Spleen (tissue), 11 donors: ENCODE data around the gene RIMS4. TPM values are rescaled to one million over a fixed set of nuclear protein-coding genes. Genes with fewer than 3 reads are reported as not detected.

Experiments used
- DNase-seq: peaks from one replicate; pipeline ENCODE4 v3.0.0-alpha.2; 2020
- H3K27ac ChIP-seq, 8 donors: fragments of 200-600 bp; sonication (generic) in 7 of 8; 1 replicate in 4 of 8; 2 replicates in 4 of 8; pipeline versions ENCODE4 v1.5.0 to v1.8.0; 2016 to 2021; ENCODE audit warnings: inconsistent platforms in 4 of 8, mild to moderate bottlenecking in 4 of 8, moderate library complexity in 1 of 8
- H3K27me3 ChIP-seq, 7 donors: fragments of 200-600 bp; sonication (generic) in 6 of 7; replicated peaks in 1 of 7; 1 replicate in 4 of 7; 2 replicates in 3 of 7; pipeline versions ENCODE4 v1.5.0 to v1.8.0; 2016 to 2021; ENCODE audit warnings: inconsistent platforms in 3 of 7, mild to moderate bottlenecking in 1 of 7
- H3K36me3 ChIP-seq, 6 donors: fragments of 200-600 bp; sonication (generic) in 5 of 6; 1 replicate in 4 of 6; 2 replicates in 2 of 6; pipeline versions ENCODE4 v1.5.0 to v1.8.0; 2016 to 2021; ENCODE audit warnings: inconsistent platforms in 2 of 6
- H3K4me1 ChIP-seq, 6 donors: fragments of 200-600 bp; sonication (generic) in 5 of 6; 1 replicate in 3 of 6; 2 replicates in 3 of 6; pipeline versions ENCODE4 v1.5.0 to v1.8.0; 2016 to 2021; ENCODE audit warnings: inconsistent platforms in 3 of 6
- H3K4me3 ChIP-seq, 8 donors: fragments of 200-600 bp; sonication (generic) in 7 of 8; 1 replicate in 4 of 8; 2 replicates in 4 of 8; pipeline versions ENCODE4 v1.5.0 to v1.8.0; 2016 to 2021; ENCODE audit warnings: inconsistent platforms in 4 of 8, mild to moderate bottlenecking in 4 of 8, moderate library complexity in 2 of 8
- H3K9me3 ChIP-seq, 8 donors: fragments of 200-600 bp; sonication (generic) in 7 of 8; 1 replicate in 4 of 8; 2 replicates in 4 of 8; pipeline versions ENCODE4 v1.5.0 to v1.8.0; 2016 to 2021; ENCODE audit warnings: inconsistent platforms in 4 of 8
- CTCF ChIP-seq, 11 experiments: fragments of 200-600 bp in 7 of 11; fragments of 450-650 bp in 4 of 11; sonication (generic) in 4 of 11; IDR thresholded peaks in 8 of 11; conservative IDR thresholded peaks in 3 of 11; 1 replicate in 7 of 11; 2 replicates in 4 of 11; pipeline versions ENCODE4 v1.4.0 to v1.8.0; 2016 to 2021; ENCODE audit warnings: antibody characterized with exemption in 11 of 11, inconsistent platforms in 4 of 11, mild to moderate bottlenecking in 1 of 11
- POLR2A ChIP-seq, 3 donors: fragments of 450-650 bp; IDR thresholded peaks; one replicate each; pipeline ENCODE4 v1.5.1; 2017; ENCODE audit warnings: antibody characterized with exemption in 3 of 3, mild to moderate bottlenecking in 1 of 3
- POLR2AphosphoS5 ChIP-seq, 3 donors: sonication (generic); formaldehyde crosslinking; IDR thresholded peaks; one replicate each; pipeline ENCODE4 v1.5.1; 2017; ENCODE audit warnings: antibody characterized with exemption in 3 of 3
- WGBS, 5 donors: extraction: QIAGEN DNeasy Blood & Tissue Kit in 3 of 5; methylation state at CpG; one replicate each; pipeline versions ENCODE4 v1.1.5 to v1.1.7; 2013 to 2018; 5-methylcytosine and 5-hydroxymethylcytosine counted together
- intact Hi-C: fragments of 100-400 bp; cut with DNase I; formaldehyde crosslinking; loops from one replicate; pipeline ENCODE4 v1.15.0; 2023; ENCODE audit warnings: low total_unique reads
- polyA plus RNA-seq, 3 donors: library from polyadenylated mRNA; stranded (reverse); fragments of 200-250 nt; gene quantifications; one replicate each; pipeline ENCODE4 v1.2.1, GENCODE V29; 2013
- total RNA-seq, 7 donors: library from RNA; depleted of rRNA in 3 of 7; stranded (reverse); fragments of >200 nt in 3 of 7; fragmentation: NEBNext Ultra II Directional in 4 of 7; extraction: Animal tissue kit (Norgen Biotek cat#: 25700) in 4 of 7; gene quantifications; one replicate each; pipeline versions ENCODE4 v1.1.0 to v1.2.1, GENCODE V29; 2016 to 2021
- donor health status: healthy with polysubstance abuse.
- donor health status: DM: no; HTN: no; CAD: no; lungs with moderate emphysema.
- donor health status: DM: no; HTN: no; CAD: no.
- donor health status: Bipolar disorder and iron deficiency.
- donor health status: healthy.
- donor health status: DM: no; HTN: no; CAD: no.
- donor health status: DM: yes; HTN: yes; CAD: no.

RIMS4 gene
- total and polyA plus RNA-seq, 10 donors: under 0.01 to 0.02 TPM; not detected in 8

GRCh38 chr20:44795836-44796235 is 14.5 kb downstream of the RIMS4 start:
- WGBS, 5 donors: 30 to 62% (median 43%) methylated on average over 4 of the region's 4 CpGs
- DNase-seq: no peak
- Histone ChIP-seq H3K27me3 (peaks cover 0 to 32% (median 0%) of the 10 kb centered on the region in 7 donors), H3K4me1 (no peaks in the 10 kb centered on the region), H3K9me3 (no peaks in the 10 kb centered on the region), H3K36me3 (no peaks in the 10 kb centered on the region), H3K27ac (no peak overlapping the region), H3K4me3 (no peak overlapping the region)
- intact Hi-C loops: no loop called here
- TF ChIP-seq POLR2A (IDR thresholded peaks at IDR 0.05): no peak
- TF ChIP-seq CTCF (IDR thresholded peaks at IDR 0.05 in 8 of 11, conservative IDR thresholded peaks at IDR 0.05 in 3 of 11): no peak
- no peak for TF ChIP-seq POLR2AphosphoS5 (IDR thresholded peaks at IDR 0.05)

GRCh38 chr20:44792796-44793195 is 17.6 kb downstream of the RIMS4 start:
- no peak for DNase-seq
- intact Hi-C loops: no loop called here
- 48 to 62% (median 50%) methylated on average over 7 of the region's 7 CpGs for WGBS, 5 donors
- Histone ChIP-seq H3K4me3 (no peak overlapping the region), H3K9me3 (no peaks in the 10 kb centered on the region), H3K27ac (no peak overlapping the region), H3K4me1 (no peaks in the 10 kb centered on the region), H3K27me3 (peaks cover 0 to 51% (median 0%) of the 10 kb centered on the region in 7 donors), H3K36me3 (no peaks in the 10 kb centered on the region)
- TF ChIP-seq POLR2AphosphoS5 (IDR thresholded peaks at IDR 0.05) (no peak), POLR2A (IDR thresholded peaks at IDR 0.05) (no peak), CTCF (IDR thresholded peaks at IDR 0.05 in 8 of 11, conservative IDR thresholded peaks at IDR 0.05 in 3 of 11) (no peak)

GRCh38 chr20:44790638-44791393 is 19.5 kb downstream of the RIMS4 start:
- H3K27ac ChIP-seq: no peak overlapping the region
- TF ChIP-seq POLR2AphosphoS5 (IDR thresholded peaks at IDR 0.05) (no peak), POLR2A (IDR thresholded peaks at IDR 0.05) (no peak), CTCF (IDR thresholded peaks at IDR 0.05 in 8 of 11, conservative IDR thresholded peaks at IDR 0.05 in 3 of 11) (no peak)
- no peaks in the 10 kb centered on the region for H3K36me3 ChIP-seq
- H3K9me3 ChIP-seq: no peaks in the 10 kb centered on the region
- intact Hi-C loops: no loop called here
- no peak for DNase-seq
- peaks cover 0 to 63% (median 0%) of the 10 kb centered on the region in 7 donors for H3K27me3 ChIP-seq
- H3K4me3 ChIP-seq: no peak overlapping the region
- WGBS, 5 donors: 78 to 86% (median 79%) methylated on average over 11 of the region's 11 CpGs
- no peaks in the 10 kb centered on the region for H3K4me1 ChIP-seq

- no peak for DNase-seq
- WGBS, 5 donors: 81 to 90% (median 87%) methylated on average over 10 of the region's 10 CpGs
- Histone ChIP-seq H3K4me1 (no peaks in the 10 kb centered on the region), H3K4me3 (no peak overlapping the region), H3K27me3 (peaks cover 0 to 65% (median 0%) of the 10 kb centered on the region in 7 donors), H3K36me3 (no peaks in the 10 kb centered on the region), H3K9me3 (no peaks in the 10 kb centered on the region), H3K27ac (no peak overlapping the region)
- TF ChIP-seq POLR2A (IDR thresholded peaks at IDR 0.05) (no peak), CTCF (IDR thresholded peaks at IDR 0.05 in 8 of 11, conservative IDR thresholded peaks at IDR 0.05 in 3 of 11) (no peak), POLR2AphosphoS5 (IDR thresholded peaks at IDR 0.05) (no peak)
- intact Hi-C loops: no loop called here
These were observed 21.5 kb downstream of the RIMS4 start for GRCh38 chr20:44788706-44789456.
